Measurements from ENCODE around the gene COX19.
A peak's percentile ranks its signal among the peaks of the same experiment; 100 is the strongest.
"Not testable (repeated sequence)": the region's sequence is repeated elsewhere in the genome, so short reads cannot be mapped to it uniquely, and the experiment has no call there.

Gene COX19

GRCh38 chr7:959271-959670 is 16.1 kb downstream of the COX19 start:
- no peak for DNase-seq

- DNase-seq, result no peak
Observed at GRCh38 chr7:958221-959200, 16.8 kb downstream of the COX19 start.

GRCh38 chr7:957418-958220 is 17.7 kb downstream of the COX19 start:
- DNase-seq, result no peak

GRCh38 chr7:956031-956430 is 19.3 kb downstream of the COX19 start:
- DNase-seq, result no peak

- DNase-seq, result peak; percentile 6
Observed at GRCh38 chr7:954330-955238, 20.8 kb downstream of the COX19 start, which contains the start of gene ADAP1. Gene ADAP1 (minus strand): TSS chr7:954680. CDS start chr7:954477, 203 bp downstream.

DNA sequence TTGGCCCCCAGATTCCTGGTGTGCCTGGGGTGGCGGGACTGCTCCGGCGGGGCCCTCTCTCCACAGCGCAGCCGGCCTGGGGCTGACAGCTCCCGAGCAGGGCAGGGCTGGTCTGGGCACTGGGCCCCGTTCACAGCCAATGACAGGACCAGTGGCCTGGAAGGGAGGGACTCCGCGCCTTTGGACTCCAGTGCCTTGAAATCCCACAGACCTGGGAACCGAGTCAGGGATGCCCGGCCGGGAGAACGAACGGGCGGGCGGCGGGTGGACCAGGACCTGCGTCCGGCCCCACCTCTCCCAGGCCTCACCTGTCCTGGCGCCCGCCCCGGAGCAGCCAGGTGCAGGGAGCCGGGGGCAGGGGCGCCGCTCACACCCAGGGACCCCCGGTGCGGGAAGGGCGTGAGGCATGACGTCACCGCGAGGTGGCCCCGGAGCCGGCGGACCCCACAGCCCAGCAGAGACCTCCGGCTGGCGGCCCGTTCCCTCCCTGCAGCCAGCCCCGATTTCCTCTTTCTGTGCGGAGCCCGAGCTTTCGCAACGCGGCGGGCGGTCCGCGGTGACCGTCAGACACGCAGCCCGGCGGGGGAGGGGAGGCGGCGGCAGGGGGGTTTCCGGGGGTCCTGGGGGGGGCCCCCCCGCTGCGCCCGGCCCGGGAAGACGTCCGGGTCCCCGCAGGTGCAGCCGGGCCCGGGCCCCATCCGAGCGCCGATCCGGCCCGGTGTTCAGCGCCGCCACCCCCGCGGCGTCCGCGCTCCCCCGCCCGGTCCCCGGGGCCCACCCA is 21.6 kb downstream of the COX19 start:
- DNase-seq, result no peak

- no peak for DNase-seq
Observed at GRCh38 chr7:952548-953441, 22.6 kb downstream of the COX19 start.

DNA sequence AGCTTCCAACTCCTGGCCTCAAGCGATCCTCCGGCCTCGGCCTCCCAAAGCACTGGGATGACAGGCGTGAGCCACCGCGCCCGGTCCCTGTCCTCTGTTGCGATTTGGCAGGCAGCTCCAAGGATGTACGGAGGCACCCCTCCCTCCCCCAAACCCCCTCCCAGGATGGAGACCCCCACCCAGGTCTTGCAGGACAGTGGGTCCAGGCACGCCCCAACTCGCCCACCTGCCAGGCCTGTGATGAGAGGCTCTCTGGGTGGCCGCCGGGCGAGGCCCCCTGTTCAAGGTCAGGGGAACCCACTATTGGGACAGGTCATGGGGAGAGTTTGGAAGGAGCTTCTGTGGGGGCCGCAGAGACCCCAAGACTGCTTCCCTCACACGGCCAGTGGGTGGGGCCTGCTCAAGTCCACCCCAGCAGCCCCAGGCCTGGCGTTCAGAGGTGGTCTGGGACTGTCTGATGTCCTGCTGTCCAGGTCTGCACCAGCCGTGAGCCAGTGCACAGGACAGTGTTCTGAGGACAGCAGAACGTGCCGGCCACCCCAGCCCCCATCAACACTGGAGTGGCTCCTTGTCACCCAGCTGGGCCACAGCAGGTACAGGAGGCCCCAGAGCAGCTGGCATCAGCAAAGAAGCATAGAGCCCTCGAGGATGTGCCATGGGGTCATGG is 23.3 kb downstream of the COX19 start:
- DNase-seq, result no peak

GRCh38 chr7:949021-949934 is 26.1 kb downstream of the COX19 start:
- no peak for DNase-seq

GRCh38 chr7:947391-948210 is 27.7 kb downstream of the COX19 start:
- no peak for DNase-seq

- DNase-seq, result no peak
Observed at GRCh38 chr7:946256-946996, 28.9 kb downstream of the COX19 start.

DNA sequence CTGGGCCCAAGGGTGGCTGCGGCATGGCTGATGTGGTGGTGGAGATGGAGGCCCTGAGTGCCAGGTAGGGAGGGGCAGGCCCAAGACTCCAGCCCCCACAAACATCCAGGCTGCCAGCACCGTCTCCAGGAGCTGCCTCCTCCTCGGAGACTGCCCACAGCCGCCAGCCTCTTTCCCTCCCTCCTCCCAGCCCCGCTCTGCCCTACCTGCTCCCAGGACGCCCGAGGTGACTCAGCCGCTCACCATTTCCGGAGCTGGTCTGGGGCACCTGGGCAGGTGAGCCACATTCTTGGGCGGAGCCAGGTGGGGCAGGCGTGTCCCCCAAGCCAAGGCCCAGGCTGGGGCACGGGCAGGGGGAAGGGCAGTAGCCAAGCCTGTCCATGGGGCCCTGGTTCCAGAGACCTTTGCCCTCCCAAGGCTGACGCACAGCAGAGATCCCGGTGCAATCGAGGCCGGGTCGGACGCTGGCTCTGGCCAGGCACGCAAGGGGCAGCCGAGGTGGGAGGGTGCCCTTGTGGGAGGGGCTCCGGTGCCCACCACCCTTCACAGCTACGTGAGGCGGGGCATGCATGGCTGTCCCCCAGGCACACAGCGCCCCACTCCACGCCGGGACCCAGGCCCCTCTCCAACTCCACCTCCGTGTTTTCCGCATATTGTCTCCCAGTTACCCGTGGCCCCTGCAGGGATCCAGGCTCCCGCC is 29.6 kb downstream of the COX19 start:
- no peak for DNase-seq

DNA sequence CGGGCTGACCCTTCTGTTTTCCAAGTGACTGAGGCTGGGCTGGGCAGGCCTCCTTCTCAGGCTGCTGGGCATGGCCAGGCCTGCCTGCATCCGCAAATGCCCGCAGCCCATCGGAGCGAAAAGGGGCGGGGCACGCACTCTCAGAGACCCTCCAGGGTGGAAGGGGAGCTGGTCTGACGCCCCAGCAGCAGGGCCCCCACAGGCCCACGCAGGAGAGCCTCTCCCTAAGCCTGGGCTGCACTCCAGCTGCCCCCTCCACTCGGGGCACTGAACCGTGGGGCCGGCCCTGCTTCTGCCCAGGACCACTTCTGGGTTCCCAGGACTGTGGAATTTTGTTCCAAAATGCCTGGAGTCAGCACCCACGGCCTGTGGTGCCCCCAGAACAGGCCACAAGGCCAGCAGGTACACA is 30.2 kb downstream of the COX19 start:
- no peak for DNase-seq

GRCh38 chr7:944744-945143 is 30.6 kb downstream of the COX19 start:
- no peak for DNase-seq

DNA sequence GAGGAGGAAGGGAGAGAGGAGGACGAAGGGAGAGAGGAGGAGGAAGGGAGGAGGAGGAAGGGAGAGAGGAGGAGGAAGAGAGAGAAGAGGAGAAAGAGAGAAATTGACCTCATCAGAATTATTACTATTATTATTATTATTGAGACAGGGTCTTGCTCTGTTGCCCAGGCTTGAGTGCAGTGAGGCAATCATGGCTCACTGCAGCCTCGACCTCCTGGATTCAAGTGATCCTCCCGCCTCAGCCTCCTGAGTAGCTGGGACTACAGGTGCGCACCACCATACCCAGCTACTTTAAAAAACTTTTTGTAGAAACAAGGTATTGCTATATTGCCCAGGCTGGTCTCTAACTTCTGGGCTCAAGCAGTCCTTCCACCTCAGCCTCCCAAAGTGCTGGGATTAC is 31.6 kb downstream of the COX19 start:
- not testable (repeated sequence) for DNase-seq

- no peak for DNase-seq
Observed at GRCh38 chr7:940599-941408, 34.5 kb downstream of the COX19 start.
